K562 (cell line): ENCODE data around the gene MYLIP. TPM values are rescaled to one million over a fixed set of nuclear protein-coding genes. Genes with fewer than 3 reads are reported as not detected.

ENCODE experiments used
- FOXK2 ChIP-seq, 2 experiments: fragments of 450-650 bp; IDR thresholded peaks in 1 of 2; conservative IDR thresholded peaks in 1 of 2; 2 replicates each; pipeline ENCODE4 v1.6.1; 2016; ENCODE audit warnings: low read depth in 2 of 2, mild to moderate bottlenecking in 1 of 2
- GABPB1 ChIP-seq: sonication (generic); formaldehyde crosslinking; IDR thresholded peaks from 2 replicates; pipeline ENCODE4 v1.8.0; 2022; ENCODE audit warnings: mild to moderate bottlenecking, missing genetic modification reagents
- MAFF ChIP-seq: IDR thresholded peaks from 2 replicates; pipeline ENCODE4 v1.6.1; 2012; ENCODE audit warnings: low read length, improper control_type of control experiment
- MCM5 ChIP-seq: fragments of 450-650 bp; IDR thresholded peaks from 2 replicates; pipeline ENCODE4 v1.6.1; 2016; ENCODE audit warnings: low read depth
- MYC ChIP-seq, 2 experiments: fragments of 250-450 bp in 1 of 2; sonication (Bioruptor Pico) in 1 of 2; IDR thresholded peaks; 2 replicates each; pipeline versions ENCODE4 v1.5.1 to v1.6.1; 2012 to 2021; ENCODE audit warnings: low read depth in 2 of 2, borderline replicate concordance in 1 of 2, improper control_type of control experiment in 1 of 2, low read length in 1 of 2, mild to moderate bottlenecking in 1 of 2, moderate library complexity in 1 of 2
- NCOA1 ChIP-seq: fragments of 450-650 bp; IDR thresholded peaks from 2 replicates; pipeline ENCODE4 v1.6.1; 2016; ENCODE audit warnings: low read depth
- PHF8 ChIP-seq: fragments of 200-600 bp; sonication (generic); IDR thresholded peaks from 2 replicates; pipeline ENCODE4 v1.6.1; 2012; ENCODE audit warnings: mixed run types, mild to moderate bottlenecking, inconsistent platforms, low read length, moderate library complexity, borderline replicate concordance
- PTBP1 ChIP-seq: fragments of 200-400 bp; formaldehyde crosslinking; IDR thresholded peaks from 2 replicates; pipeline ENCODE4 v1.6.1; 2017; ENCODE audit warnings: low read depth, low read length
- RAD21 ChIP-seq, 2 experiments: fragments of 250-450 bp in 1 of 2; fragments of 450-650 bp in 1 of 2; sonication (Bioruptor Pico) in 1 of 2; formaldehyde crosslinking in 1 of 2; IDR thresholded peaks in 1 of 2; conservative IDR thresholded peaks in 1 of 2; 2 replicates each; pipeline versions ENCODE4 v1.4.0 to v1.8.0; 2020 to 2022; ENCODE audit warnings: mild to moderate bottlenecking in 2 of 2, moderate library complexity in 1 of 2
- XRCC3 ChIP-seq: fragments of 450-650 bp; IDR thresholded peaks from 2 replicates; pipeline ENCODE4 v1.6.1; 2017; ENCODE audit warnings: mild to moderate bottlenecking, moderate library complexity
- ZFP36 ChIP-seq: fragments of 150-350 bp; IDR thresholded peaks from 2 replicates; pipeline ENCODE4 v1.6.1; 2018; ENCODE audit warnings: low read length, low read depth; ENCODE audit not compliant: partially characterized antibody
- ZNF436 ChIP-seq: fragments of 250-450, 450-650 bp; sonication (Bioruptor Pico); formaldehyde crosslinking; IDR thresholded peaks from 2 replicates; pipeline ENCODE4 v1.7.0; 2020; ENCODE audit warnings: mild to moderate bottlenecking
- polyA plus RNA-seq, 8 experiments: library from polyadenylated mRNA; depleted of rRNA in 4 of 8; stranded (reverse) in 5 of 8; unstranded in 3 of 8; fragments of >200 nt; fragmentation: Nextera tagmentation in 2 of 8; fragmentation: Illumina TruSeq in 1 of 8; extraction: Ambion mirVana in 2 of 8; extraction: Trizol in 1 of 8; gene quantifications; 2 replicates each; pipeline versions ENCODE4 v1.2.1 to v1.2.3, GENCODE V29; 2011 to 2014; ENCODE audit warnings: inconsistent platforms in 1 of 8, missing spikeins in 1 of 8
- total RNA-seq, 7 experiments: library from RNA; depleted of rRNA in 6 of 7; stranded (reverse); fragments of >200 nt in 6 of 7; fragmentation: Illumina TruSeq in 2 of 7; extraction: Trizol in 2 of 7; gene quantifications; 2 replicates each; pipeline versions ENCODE4 v1.2.1 to v1.2.3, GENCODE V29; 2011 to 2021; ENCODE audit warnings: low replicate concordance in 1 of 7
- TF ChIP-seq, protein P1 (sequence below): fragments of 450-650 bp; IDR thresholded peaks from 2 replicates; pipeline ENCODE4 v1.6.1; 2016; ENCODE audit warnings: mild to moderate bottlenecking, moderate library complexity
- TF ChIP-seq, protein P2 (sequence below): fragments of 450-650 bp; formaldehyde crosslinking; IDR thresholded peaks from 2 replicates; pipeline ENCODE4 v1.4.0; 2020; ENCODE audit warnings: mild to moderate bottlenecking, moderate library complexity

Gene MYLIP
- total and polyA plus RNA-seq, 9 of the 15 experiments (the other 6 are each of a cell fraction or from before 2014, with no cell fraction given): 10.8 to 43.5 (median 31.5) TPM

DNA sequence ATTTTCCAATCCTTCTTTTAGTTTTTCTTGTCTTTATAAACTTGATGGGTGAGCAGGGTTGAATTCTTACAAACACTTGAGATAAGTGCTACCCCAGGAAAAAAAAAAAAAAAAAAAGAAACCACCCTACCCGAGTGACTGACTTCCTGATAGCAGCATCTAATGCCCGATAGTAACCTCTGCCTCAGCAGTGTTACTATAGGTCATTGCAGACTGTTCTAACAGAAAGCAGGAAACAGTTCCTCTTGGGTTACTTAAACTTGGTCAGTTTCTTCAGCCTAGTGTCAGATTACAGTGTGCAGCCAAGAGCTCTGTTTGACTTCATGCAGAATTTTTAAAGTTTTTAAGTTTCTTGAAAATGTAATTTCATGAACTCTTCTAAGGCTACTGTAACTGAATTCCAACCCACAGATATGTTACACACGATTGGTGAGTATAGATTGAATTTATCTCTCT, 2.1 kb downstream of the MYLIP start (continued):
- TF ChIP-seq, protein P1, sequence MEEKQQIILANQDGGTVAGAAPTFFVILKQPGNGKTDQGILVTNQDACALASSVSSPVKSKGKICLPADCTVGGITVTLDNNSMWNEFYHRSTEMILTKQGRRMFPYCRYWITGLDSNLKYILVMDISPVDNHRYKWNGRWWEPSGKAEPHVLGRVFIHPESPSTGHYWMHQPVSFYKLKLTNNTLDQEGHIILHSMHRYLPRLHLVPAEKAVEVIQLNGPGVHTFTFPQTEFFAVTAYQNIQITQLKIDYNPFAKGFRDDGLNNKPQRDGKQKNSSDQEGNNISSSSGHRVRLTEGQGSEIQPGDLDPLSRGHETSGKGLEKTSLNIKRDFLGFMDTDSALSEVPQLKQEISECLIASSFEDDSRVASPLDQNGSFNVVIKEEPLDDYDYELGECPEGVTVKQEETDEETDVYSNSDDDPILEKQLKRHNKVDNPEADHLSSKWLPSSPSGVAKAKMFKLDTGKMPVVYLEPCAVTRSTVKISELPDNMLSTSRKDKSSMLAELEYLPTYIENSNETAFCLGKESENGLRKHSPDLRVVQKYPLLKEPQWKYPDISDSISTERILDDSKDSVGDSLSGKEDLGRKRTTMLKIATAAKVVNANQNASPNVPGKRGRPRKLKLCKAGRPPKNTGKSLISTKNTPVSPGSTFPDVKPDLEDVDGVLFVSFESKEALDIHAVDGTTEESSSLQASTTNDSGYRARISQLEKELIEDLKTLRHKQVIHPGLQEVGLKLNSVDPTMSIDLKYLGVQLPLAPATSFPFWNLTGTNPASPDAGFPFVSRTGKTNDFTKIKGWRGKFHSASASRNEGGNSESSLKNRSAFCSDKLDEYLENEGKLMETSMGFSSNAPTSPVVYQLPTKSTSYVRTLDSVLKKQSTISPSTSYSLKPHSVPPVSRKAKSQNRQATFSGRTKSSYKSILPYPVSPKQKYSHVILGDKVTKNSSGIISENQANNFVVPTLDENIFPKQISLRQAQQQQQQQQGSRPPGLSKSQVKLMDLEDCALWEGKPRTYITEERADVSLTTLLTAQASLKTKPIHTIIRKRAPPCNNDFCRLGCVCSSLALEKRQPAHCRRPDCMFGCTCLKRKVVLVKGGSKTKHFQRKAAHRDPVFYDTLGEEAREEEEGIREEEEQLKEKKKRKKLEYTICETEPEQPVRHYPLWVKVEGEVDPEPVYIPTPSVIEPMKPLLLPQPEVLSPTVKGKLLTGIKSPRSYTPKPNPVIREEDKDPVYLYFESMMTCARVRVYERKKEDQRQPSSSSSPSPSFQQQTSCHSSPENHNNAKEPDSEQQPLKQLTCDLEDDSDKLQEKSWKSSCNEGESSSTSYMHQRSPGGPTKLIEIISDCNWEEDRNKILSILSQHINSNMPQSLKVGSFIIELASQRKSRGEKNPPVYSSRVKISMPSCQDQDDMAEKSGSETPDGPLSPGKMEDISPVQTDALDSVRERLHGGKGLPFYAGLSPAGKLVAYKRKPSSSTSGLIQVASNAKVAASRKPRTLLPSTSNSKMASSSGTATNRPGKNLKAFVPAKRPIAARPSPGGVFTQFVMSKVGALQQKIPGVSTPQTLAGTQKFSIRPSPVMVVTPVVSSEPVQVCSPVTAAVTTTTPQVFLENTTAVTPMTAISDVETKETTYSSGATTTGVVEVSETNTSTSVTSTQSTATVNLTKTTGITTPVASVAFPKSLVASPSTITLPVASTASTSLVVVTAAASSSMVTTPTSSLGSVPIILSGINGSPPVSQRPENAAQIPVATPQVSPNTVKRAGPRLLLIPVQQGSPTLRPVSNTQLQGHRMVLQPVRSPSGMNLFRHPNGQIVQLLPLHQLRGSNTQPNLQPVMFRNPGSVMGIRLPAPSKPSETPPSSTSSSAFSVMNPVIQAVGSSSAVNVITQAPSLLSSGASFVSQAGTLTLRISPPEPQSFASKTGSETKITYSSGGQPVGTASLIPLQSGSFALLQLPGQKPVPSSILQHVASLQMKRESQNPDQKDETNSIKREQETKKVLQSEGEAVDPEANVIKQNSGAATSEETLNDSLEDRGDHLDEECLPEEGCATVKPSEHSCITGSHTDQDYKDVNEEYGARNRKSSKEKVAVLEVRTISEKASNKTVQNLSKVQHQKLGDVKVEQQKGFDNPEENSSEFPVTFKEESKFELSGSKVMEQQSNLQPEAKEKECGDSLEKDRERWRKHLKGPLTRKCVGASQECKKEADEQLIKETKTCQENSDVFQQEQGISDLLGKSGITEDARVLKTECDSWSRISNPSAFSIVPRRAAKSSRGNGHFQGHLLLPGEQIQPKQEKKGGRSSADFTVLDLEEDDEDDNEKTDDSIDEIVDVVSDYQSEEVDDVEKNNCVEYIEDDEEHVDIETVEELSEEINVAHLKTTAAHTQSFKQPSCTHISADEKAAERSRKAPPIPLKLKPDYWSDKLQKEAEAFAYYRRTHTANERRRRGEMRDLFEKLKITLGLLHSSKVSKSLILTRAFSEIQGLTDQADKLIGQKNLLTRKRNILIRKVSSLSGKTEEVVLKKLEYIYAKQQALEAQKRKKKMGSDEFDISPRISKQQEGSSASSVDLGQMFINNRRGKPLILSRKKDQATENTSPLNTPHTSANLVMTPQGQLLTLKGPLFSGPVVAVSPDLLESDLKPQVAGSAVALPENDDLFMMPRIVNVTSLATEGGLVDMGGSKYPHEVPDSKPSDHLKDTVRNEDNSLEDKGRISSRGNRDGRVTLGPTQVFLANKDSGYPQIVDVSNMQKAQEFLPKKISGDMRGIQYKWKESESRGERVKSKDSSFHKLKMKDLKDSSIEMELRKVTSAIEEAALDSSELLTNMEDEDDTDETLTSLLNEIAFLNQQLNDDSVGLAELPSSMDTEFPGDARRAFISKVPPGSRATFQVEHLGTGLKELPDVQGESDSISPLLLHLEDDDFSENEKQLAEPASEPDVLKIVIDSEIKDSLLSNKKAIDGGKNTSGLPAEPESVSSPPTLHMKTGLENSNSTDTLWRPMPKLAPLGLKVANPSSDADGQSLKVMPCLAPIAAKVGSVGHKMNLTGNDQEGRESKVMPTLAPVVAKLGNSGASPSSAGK: no peak
- TF ChIP-seq FOXK2 (conservative IDR thresholded peaks at IDR 0.05 in 1 of 2, IDR thresholded peaks at IDR 0.05 in 1 of 2; ENCODE audit: low read depth in 2 of 2): peak in 1 of 2 experiments; percentile 62; a peak in 3 of 4 replicates
- TF ChIP-seq MAFF: 0 out of 2 replicates have a peak, but pooled peaks have one; percentile 10
- no peak for TF ChIP-seq PHF8
- peak; percentile 19 to 24; a peak in 3 of 4 replicates for TF ChIP-seq RAD21 (CRISPR knock-in tag; conservative IDR thresholded peaks at IDR 0.05 in 1 of 2, IDR thresholded peaks at IDR 0.05 in 1 of 2)
- TF ChIP-seq, protein P2, sequence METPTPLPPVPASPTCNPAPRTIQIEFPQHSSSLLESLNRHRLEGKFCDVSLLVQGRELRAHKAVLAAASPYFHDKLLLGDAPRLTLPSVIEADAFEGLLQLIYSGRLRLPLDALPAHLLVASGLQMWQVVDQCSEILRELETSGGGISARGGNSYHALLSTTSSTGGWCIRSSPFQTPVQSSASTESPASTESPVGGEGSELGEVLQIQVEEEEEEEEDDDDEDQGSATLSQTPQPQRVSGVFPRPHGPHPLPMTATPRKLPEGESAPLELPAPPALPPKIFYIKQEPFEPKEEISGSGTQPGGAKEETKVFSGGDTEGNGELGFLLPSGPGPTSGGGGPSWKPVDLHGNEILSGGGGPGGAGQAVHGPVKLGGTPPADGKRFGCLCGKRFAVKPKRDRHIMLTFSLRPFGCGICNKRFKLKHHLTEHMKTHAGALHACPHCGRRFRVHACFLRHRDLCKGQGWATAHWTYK: no peak
- TF ChIP-seq XRCC3: no peak
- 0 out of 2 replicates have a peak, but pooled peaks have one; percentile 25 for TF ChIP-seq GABPB1
- TF ChIP-seq PTBP1: no peak
- TF ChIP-seq ZNF436 (CRISPR knock-in tag): no peak
- peak; percentile 23; the same call in 1 of the 2 replicates for TF ChIP-seq MYC (IDR thresholded peaks at IDR 0.05; ENCODE audit: low read depth, low read length)
- no peak for TF ChIP-seq MYC (CRISPR knock-in tag; IDR thresholded peaks at IDR 0.05; ENCODE audit: borderline replicate concordance, low read depth)
- peak; percentile 89 for TF ChIP-seq NCOA1
- TF ChIP-seq ZFP36: no peak
- no peak for TF ChIP-seq MCM5
